IMR-90 (cell line): ENCODE measurements around the gene PSMD1.

Source experiments
- CEBPB ChIP-seq: IDR thresholded peaks from 2 replicates; pipeline ENCODE4 v1.6.1; 2012; ENCODE audit warnings: low read depth, low read length, improper control_type of control experiment
- FOS ChIP-seq: fragments of 150-350 bp; IDR thresholded peaks from 2 replicates; pipeline ENCODE4 v1.6.1; 2016; ENCODE audit warnings: low read depth, low read length
- MAFK ChIP-seq: IDR thresholded peaks from 2 replicates; pipeline ENCODE4 v1.6.1; 2012; ENCODE audit warnings: low read depth, low read length, improper control_type of control experiment
- MAZ ChIP-seq: IDR thresholded peaks from 2 replicates; pipeline ENCODE4 v1.6.1; 2012; ENCODE audit warnings: low read depth, mild to moderate bottlenecking, low read length, improper control_type of control experiment, moderate library complexity, borderline replicate concordance
- MXI1 ChIP-seq: IDR thresholded peaks from 2 replicates; pipeline ENCODE4 v1.6.1; 2012; ENCODE audit warnings: low read depth, mild to moderate bottlenecking, low read length, moderate library complexity, borderline replicate concordance
- NFE2L2 ChIP-seq: fragments of 150-350 bp; IDR thresholded peaks from 2 replicates; pipeline ENCODE4 v1.6.1; 2016; ENCODE audit warnings: low read depth, mild to moderate bottlenecking, low read length
- POLR2A ChIP-seq: IDR thresholded peaks from 2 replicates; pipeline ENCODE4 v1.6.1; 2012; ENCODE audit warnings: mild to moderate bottlenecking, low read depth, low read length
- RAD21 ChIP-seq: IDR thresholded peaks from 2 replicates; pipeline ENCODE4 v1.6.1; 2012; ENCODE audit warnings: low read length, improper control_type of control experiment
- RCOR1 ChIP-seq: IDR thresholded peaks from 2 replicates; pipeline ENCODE4 v1.6.1; 2012; ENCODE audit warnings: mild to moderate bottlenecking, low read length, improper control_type of control experiment; ENCODE audit not compliant: insufficient replicate concordance
- RFX5 ChIP-seq: IDR thresholded peaks from 2 replicates; pipeline ENCODE4 v1.8.0; 2012; ENCODE audit warnings: low read depth, mild to moderate bottlenecking, low read length, moderate library complexity
- SMC3 ChIP-seq: fragments of 150-350 bp; IDR thresholded peaks from 2 replicates; pipeline ENCODE4 v1.6.1; 2016; ENCODE audit warnings: low read depth, mild to moderate bottlenecking, antibody characterized with exemption, low read length, moderate library complexity
- TF ChIP-seq, protein P1 (sequence below): conservative IDR thresholded peaks from 2 replicates; pipeline ENCODE4 v1.5.1; 2012; ENCODE audit warnings: mild to moderate bottlenecking, low read depth, low read length, improper control_type of control experiment
- TF ChIP-seq, protein P2 (sequence below): fragments of 150-350 bp; IDR thresholded peaks from 2 replicates; pipeline ENCODE4 v1.6.1; 2017; ENCODE audit warnings: mild to moderate bottlenecking, antibody characterized with exemption, low read length, low read depth
- TF ChIP-seq, protein P3 (sequence below): fragments of 150-350 bp; IDR thresholded peaks from 2 replicates; pipeline ENCODE4 v1.6.1; 2016; ENCODE audit warnings: low read depth, mild to moderate bottlenecking, low read length, moderate library complexity, borderline replicate concordance

DNA sequence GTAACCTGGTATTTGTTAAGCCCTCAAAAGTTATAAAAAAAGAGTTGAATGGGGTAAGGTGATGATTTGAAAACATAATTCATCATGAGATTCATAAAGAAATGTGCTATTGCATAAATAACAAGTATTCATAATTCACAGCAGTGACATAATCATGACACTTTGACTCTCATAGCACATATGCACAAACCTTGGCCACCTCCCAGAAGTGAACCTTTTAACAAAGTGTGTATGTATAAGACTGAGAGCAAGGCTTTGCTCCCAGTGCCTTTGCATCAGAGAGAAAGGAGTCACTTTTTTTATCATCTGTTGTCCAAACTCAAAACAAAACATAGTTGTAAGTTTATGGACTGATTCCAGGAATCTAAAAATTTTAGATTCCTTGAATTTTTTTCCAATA lies 83.1 kb downstream of the PSMD1 start:
- no peak for TF ChIP-seq MXI1
- TF ChIP-seq RAD21, result no peak
- TF ChIP-seq, protein P1, sequence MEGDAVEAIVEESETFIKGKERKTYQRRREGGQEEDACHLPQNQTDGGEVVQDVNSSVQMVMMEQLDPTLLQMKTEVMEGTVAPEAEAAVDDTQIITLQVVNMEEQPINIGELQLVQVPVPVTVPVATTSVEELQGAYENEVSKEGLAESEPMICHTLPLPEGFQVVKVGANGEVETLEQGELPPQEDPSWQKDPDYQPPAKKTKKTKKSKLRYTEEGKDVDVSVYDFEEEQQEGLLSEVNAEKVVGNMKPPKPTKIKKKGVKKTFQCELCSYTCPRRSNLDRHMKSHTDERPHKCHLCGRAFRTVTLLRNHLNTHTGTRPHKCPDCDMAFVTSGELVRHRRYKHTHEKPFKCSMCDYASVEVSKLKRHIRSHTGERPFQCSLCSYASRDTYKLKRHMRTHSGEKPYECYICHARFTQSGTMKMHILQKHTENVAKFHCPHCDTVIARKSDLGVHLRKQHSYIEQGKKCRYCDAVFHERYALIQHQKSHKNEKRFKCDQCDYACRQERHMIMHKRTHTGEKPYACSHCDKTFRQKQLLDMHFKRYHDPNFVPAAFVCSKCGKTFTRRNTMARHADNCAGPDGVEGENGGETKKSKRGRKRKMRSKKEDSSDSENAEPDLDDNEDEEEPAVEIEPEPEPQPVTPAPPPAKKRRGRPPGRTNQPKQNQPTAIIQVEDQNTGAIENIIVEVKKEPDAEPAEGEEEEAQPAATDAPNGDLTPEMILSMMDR, result no peak
- TF ChIP-seq POLR2A, result no peak
- TF ChIP-seq NFE2L2, result no peak
- no peak for TF ChIP-seq RFX5
- no peak for TF ChIP-seq MAZ
- TF ChIP-seq RCOR1, result no peak
- TF ChIP-seq, protein P2, sequence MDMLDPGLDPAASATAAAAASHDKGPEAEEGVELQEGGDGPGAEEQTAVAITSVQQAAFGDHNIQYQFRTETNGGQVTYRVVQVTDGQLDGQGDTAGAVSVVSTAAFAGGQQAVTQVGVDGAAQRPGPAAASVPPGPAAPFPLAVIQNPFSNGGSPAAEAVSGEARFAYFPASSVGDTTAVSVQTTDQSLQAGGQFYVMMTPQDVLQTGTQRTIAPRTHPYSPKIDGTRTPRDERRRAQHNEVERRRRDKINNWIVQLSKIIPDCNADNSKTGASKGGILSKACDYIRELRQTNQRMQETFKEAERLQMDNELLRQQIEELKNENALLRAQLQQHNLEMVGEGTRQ, result no peak
- TF ChIP-seq CEBPB, result no peak
- TF ChIP-seq SMC3, result no peak
- TF ChIP-seq FOS, result no peak
- TF ChIP-seq, protein P3, sequence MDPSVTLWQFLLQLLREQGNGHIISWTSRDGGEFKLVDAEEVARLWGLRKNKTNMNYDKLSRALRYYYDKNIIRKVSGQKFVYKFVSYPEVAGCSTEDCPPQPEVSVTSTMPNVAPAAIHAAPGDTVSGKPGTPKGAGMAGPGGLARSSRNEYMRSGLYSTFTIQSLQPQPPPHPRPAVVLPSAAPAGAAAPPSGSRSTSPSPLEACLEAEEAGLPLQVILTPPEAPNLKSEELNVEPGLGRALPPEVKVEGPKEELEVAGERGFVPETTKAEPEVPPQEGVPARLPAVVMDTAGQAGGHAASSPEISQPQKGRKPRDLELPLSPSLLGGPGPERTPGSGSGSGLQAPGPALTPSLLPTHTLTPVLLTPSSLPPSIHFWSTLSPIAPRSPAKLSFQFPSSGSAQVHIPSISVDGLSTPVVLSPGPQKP, result no peak
- no peak for TF ChIP-seq MAFK
